Activated CD4-positive, alpha-beta T cell treated with anti-CD3 and anti-CD28 coated beads, Interleukin-2, amount 50 U/mL, for 16 hours (primary cell): ENCODE data around the gene APRT.

Experiments
- DNase-seq: peaks from one replicate; pipeline ENCODE4 v3.0.0-alpha.2; 2020

The APRT gene

GRCh38 chr16:88821168-88821850 is 9.6 kb upstream of the APRT start:
- DNase-seq: no peak

- DNase-seq: no peak
Observed at GRCh38 chr16:88820385-88821025, 8.8 kb upstream of the APRT start.

GRCh38 chr16:88819126-88819525 is 7.4 kb upstream of the APRT start:
- DNase-seq: no peak

GRCh38 chr16:88818575-88818874 is 6.8 kb upstream of the APRT start:
- DNase-seq: no peak

- no peak for DNase-seq
Observed at GRCh38 chr16:88817785-88818574, 6.3 kb upstream of the APRT start.

- no peak for DNase-seq
Observed at GRCh38 chr16:88816736-88817535, 5.2 kb upstream of the APRT start.

GRCh38 chr16:88815901-88816589 is 4.3 kb upstream of the APRT start:
- peak; percentile 58 for DNase-seq

- DNase-seq: no peak
Observed at GRCh38 chr16:88815227-88815626, 3.5 kb upstream of the APRT start.

GRCh38 chr16:88814144-88814502 is 2.4 kb upstream of the APRT start:
- no peak for DNase-seq

GRCh38 chr16:88813269-88814143 is 1.8 kb upstream of the APRT start:
- DNase-seq: no peak

- DNase-seq: peak; percentile 60
Observed at GRCh38 chr16:88812513-88813268, 963 bp upstream of the APRT start.

- peak; percentile 70 for DNase-seq
Observed at GRCh38 chr16:88810912-88811768, 588 bp downstream of the APRT start.

- DNase-seq: peak; percentile 61
Observed at GRCh38 chr16:88810166-88810911, 1.4 kb downstream of the APRT start.

- DNase-seq: no peak
Observed at GRCh38 chr16:88809676-88810165, 2.0 kb downstream of the APRT start.

- no peak for DNase-seq
Observed at GRCh38 chr16:88809068-88809675, 2.6 kb downstream of the APRT start.

GRCh38 chr16:88807626-88808453 is 3.9 kb downstream of the APRT start:
- DNase-seq: no peak

- no peak for DNase-seq
Observed at GRCh38 chr16:88807142-88807625, 4.5 kb downstream of the APRT start.
